Esophagus mucosa (tissue), 1 donor: ENCODE results near the gene HTRA3. TPM values are rescaled to one million over a fixed set of nuclear protein-coding genes. Genes with fewer than 3 reads are reported as not detected.

ENCODE experiments used
- ATAC-seq: fragments of 200-7000 bp; cut with Tn5 transposase; one replicate; pipeline ENCODE4 v1.9.1; 2020
- total RNA-seq: library from RNA; stranded (reverse); gene quantifications from one replicate; pipeline ENCODE4 v1.2.4, GENCODE V29; 2023
- donor health status: DM: yes; HTN: yes; CAD: no.

HTRA3 gene
- total RNA-seq, 1 donor from 2014 or later: 1.0 TPM

- ATAC-seq: no peak
Measured at GRCh38 chr4:8235224-8235623, 34.3 kb upstream of the HTRA3 start.

- ATAC-seq: no peak
Measured at GRCh38 chr4:8235686-8236085, 33.9 kb upstream of the HTRA3 start.

DNA sequence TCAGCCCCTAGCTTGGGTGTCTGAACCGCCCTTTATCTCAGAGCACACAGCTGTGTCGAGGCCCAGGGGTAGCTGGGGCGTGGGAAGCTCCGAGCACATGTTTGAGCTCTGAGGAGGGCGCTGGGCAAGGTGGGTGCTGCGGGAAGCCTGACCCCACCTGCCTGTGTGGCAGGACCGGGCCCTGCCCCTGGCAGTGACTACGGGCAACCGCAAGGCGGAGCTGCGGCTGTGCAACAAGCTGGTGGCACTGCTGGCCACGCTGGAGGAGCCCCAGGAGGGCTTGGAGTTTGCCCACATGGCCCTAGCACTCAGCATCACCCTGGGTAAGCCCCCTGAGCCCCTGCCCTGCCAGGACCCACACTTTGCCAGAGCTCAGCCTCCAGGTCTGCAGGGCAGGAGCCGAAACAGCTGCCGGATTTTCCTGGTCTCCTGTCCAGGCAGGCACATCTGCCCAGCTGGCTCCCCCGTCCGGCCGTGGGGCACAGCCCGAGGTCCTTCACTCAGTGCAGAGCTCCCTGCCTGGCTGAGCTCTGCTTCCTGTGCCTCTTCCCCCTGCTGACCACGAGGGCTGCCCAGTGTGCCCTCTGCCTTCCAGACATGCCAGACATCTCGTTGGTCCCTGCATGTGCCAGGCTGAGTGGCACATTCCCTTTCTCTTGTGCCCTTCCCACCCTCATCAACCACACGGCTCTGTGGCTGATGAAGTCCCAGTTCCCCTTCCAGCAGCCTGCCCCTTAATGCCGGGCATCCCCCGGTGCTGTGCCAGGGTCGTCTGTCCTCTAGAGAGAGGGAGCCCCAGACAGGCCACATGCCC is 33.2 kb upstream of the HTRA3 start:
- no peak for ATAC-seq

- no peak for ATAC-seq
Measured at GRCh38 chr4:8236920-8237195, 32.7 kb upstream of the HTRA3 start.

DNA sequence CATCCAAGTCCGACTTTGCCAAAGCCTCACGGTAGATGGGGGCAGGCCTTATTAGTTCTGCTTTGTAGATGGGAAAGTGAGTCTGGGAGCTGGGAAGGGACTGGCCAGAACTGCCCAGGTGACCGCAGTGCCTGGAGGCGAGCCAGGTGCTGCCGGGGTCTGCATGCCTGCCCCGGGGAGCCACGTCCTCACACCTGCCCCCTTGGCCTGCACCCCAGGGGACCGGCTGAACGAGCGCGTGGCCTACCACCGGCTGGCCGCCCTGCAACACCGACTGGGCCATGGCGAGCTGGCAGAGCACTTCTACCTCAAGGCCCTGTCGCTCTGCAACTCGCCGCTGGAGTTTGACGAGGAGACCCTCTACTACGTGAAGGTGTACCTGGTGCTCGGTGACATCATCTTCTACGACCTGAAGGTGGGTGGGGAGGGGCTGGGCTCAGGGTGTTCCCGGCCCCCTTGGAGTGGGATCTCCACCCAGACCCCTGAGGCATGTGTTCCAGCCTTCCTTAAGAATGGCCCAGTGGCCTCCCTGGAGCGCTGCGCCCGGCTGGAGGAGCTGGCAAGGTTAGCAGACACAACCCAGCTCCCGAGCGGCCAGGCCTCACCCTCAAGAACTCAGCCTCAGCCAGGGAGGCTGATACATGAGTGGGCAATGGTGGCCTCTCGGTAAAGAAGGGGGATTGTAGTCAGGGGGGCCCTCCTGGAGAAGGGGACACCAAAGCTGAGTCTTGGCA is 32.1 kb upstream of the HTRA3 start:
- no peak for ATAC-seq

GRCh38 chr4:8238036-8238511 is 31.5 kb upstream of the HTRA3 start:
- peak; percentile 90 for ATAC-seq

DNA sequence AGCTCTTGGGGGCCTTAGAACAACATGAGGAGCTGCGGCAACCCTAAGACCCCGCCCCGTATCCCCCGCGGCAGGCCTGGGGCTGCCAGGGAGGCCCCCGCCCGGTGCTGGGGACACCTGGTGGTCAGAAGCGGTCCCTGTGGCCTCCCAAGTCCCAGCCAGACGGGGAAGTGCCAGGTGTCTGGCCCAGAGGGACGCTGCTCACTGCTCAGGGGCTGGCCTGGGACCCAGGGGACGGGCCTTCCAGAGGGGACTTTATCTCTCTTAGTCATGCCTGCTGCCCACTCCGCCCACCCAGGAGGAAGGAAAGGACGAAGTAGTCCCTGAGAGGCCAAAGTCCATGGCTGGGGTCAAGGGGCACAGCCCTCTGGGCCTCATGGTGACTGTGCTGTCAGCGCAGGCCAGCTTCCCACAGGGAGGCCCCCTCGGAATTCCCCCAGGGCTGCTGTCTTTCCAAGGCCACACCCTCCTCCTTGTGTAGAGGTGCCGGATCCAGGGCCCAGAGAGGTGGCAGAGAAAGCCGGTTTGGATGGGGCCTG is 31.0 kb upstream of the HTRA3 start:
- ATAC-seq: peak; percentile 1

- no peak for ATAC-seq
Measured at GRCh38 chr4:8239226-8239625, 30.3 kb upstream of the HTRA3 start.

DNA sequence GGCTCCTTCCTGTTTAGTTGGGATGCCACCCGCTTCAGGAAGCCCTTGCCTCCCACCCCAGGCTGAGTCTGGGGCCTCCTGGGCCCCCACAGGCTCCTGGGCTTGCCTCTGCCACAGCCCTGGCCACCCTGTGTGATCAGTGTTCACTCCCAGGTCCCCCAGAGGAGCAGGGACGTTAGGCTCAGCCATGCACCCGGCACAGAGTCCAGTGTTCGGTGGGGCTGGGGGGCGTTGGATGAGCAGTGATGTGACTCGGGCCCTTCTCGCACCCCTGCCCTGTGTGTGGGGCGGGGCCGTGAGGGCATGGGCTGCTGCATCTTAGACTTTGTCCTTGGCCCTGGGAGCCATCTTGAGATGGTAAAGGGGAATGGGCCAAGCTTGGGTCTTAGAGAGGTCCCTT is 29.9 kb upstream of the HTRA3 start:
- ATAC-seq: no peak

DNA sequence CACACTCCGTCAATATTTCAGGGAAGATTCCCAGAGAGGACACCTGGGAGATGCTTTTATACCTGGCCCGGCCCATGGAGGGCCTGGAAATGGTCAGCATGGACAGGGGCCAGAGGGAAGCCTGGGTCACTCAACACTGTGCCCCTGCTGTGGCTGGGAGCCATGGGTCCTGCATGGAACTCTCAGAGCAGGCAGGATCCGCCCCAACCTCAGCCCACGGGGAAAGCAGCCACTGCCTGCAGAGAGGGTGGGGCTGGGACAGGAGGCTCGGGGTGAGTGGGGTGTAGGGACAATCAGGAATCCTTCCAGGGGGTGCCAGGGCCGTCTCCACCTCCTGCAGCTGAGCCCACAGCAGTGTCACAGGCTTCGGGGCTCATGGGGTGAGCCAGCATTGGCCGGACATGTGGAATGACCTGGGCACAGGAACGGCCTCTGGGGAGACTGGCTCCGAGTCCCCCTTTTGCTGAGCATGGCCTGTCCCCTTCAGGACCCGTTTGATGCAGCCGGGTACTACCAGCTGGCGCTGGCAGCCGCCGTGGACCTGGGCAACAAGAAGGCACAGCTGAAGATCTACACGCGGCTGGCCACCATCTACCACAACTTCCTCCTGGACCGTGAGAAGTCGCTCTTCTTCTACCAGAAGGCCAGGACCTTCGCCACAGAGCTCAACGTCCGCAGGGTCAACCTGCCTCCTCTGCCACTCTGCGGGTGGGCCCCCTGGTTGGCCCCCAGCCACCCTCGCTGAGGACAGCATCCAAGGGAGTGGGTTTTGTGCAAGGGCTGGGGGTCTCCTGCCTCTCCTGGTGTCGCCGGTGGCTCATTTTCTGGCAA is 29.1 kb upstream of the HTRA3 start:
- no peak for ATAC-seq

DNA sequence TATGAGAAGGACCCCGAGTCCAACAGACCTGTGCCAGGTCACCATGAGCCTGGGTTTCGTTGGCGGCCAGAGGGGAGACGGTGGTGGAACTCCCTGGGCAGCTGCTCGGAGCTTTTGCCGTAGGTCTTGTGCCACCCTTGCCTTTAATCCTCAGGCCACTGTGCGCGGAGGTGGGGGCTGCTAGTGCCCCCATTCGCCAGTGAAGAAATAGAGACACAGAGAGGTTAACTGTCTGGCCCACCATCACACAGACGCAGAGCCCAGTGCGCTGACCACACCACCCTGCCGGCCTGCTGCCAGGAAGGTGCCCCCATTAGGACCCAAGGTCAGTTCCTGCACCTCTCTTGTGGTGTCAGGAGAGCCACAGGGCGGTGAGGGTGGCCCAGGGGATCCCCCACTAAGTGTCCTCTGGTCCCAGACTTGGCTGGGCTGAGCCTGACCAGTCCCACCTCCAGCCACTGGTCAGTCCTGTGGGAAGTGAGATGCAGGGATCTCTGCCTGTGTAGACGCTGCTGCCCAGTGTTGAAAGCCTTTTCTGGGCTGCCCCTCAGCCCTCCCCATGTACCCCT is 28.3 kb upstream of the HTRA3 start:
- ATAC-seq: no peak

- peak; percentile 57 for ATAC-seq
Measured at GRCh38 chr4:8241895-8242696, 27.5 kb upstream of the HTRA3 start.

DNA sequence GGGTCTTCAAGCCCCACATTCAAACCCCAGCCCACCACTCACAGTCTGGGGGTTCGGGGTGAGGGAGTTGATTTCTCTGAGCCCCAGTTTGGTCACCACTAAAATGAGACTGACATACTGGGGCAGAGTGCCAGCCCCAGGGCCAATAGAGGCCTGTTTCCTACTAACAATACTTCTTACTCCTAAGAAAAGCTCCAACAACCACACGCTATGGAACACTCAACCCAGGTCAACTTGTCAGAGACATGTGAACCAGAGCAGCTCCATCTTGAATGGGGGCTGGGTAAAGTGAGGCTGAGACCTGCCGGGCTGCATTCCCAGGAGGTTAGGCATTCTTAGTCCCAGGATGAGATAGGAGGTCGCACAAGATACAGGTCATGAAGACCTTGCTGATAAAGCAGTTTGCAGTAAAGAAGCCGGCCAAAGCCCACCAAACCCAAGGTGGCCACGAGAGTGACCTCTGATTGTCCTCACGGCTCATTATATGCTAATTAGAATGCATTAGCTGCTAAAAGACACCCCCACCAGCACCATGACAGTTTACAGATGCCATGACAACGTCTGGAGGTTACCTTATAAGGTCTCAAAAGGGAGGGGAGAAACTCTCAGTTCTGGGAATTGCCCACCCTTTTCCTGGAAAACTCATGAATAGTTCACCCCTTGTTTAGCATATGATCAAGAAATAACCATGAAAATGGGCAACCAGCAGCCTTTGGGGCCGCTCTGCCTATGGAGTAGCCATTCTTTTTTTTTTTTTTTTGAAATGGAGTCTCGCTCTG is 26.6 kb upstream of the HTRA3 start:
- ATAC-seq: no peak

DNA sequence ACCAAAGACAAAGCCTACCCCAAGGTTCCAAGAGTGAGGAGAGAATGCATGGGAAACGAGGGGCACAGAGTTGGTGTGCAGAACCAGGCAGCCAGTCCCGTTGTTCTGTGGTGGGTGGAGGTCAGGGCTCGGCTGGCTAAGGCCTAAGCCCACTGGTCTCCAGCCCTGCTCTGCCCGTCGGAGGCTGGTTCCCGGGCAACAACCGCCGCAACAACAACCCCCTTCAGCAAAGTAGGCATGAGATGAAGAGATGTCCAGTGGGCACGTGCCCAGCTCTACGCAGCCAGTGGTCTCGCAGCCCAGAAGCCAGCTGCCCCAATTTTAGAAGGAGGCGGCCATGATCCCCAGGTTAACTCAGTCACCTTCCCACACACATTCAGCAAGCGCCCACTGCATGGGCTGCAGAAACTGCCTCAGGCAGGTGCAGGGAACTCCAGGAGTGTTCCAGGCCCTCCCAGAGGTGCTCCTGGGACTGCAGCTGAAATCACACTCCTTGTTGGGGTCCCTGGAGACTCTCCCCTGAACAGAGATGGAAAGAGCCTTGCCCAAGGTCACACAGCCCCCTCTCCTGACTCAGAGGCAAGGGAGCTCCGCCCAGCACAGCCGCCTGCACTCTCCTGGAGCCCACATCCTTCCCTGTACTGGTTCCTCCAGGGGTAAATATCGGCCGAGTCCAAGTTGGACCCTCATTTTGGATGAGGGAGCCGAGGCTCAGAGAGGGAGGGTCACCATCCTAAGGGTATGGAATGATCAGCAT is 25.4 kb upstream of the HTRA3 start:
- peak; percentile 3 for ATAC-seq

DNA sequence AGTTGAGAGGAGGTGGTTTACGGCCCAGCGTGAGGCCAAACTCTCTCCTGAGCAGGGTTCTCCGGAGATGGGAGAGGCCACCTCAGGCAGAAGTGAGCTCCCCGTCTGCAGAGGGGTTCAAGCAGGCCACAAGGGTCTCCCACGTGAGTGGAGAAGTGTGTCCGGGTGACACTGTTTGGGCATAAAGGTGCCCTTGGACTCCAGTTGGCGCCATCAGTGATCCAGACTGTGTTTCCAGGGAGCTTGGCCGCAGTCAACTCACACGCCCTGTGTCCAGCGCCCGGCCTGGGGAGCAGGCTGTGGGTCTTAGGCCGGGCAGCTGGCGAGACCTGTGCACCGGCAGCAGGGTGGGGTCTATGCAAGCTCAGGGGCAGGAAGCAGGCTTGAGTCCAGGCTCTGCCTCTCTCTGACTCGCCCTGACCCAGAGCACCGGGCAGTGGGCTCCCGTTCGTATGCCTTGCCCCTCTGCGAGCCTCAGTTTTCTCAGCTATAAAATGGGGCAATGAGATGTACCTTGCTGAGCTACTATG is 24.6 kb upstream of the HTRA3 start:
- no peak for ATAC-seq

- no peak for ATAC-seq
Measured at GRCh38 chr4:8245884-8246833, 23.4 kb upstream of the HTRA3 start.

DNA sequence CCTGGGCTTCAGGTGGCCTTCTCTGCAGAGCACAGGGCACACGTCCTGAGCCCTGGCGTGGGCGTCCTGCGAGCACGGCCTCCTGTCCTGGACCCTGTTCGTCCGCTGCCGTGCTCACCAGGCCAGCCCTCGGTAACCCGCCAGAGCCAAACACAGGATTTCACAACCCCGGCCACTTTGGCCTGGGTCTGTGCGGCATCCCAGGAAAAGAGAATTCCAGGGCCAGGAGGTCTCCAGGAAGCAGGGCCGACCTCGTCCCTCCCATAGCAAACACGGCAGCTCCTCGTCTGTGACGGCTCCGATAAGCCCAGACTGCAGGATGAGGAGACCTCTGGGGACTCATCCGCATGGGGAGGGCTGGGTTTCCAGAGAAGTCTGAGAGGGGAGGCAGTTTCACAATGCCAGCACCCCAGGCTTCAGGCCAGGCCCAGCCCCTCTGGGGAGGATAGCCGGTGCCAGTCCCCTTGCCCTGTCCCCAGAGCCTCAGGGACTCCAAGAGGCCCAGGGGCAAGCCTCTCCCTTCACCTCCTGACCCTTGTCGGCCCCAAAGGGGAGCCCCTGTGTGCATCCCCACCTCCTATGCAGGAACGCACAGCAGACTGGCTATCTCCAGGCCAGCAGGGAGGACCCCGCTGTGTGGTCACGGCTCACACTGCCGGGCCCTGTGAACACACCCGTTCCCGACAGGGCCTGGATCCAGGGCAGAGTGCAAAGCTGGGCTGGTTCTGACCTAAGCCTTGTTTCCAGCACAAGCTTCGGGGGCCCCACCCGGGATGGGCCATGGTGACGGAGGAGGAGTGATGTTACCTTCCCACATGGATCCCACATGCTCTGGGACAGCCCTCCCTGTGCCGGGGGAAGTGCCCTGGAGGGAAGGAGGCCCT is 22.3 kb upstream of the HTRA3 start:
- ATAC-seq: peak; percentile 29

DNA sequence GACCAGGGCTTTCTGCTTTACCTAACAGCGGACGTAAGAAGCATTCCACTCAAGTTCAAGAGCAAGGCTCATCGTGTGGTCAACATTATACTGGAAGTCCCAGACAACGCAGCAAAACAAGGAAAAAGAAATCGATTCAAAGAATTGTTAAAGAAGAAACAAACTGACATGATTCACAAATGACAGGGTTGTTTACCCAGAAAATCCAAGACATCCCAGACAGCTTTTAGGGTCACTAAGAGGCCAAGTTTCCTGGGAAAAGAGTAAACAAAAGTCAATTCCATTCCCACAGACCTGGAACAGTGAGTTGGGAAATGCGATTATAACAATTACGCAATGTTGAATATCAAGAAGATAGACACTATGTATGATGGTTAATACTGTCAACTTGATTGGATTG is 21.5 kb upstream of the HTRA3 start:
- ATAC-seq: no peak
